NCI-H748 (cell line): ENCODE results near the gene INPP4B.
"Not testable (repeated sequence)": the region's sequence is repeated elsewhere in the genome, so short reads cannot be mapped to it uniquely, and the experiment has no call there.

Experiments
- DNase-seq: peaks from one replicate; lab custom pipeline; 2025; ENCODE audit not compliant: unreplicated experiment; lab: John Stamatoyannopoulos, UW

The INPP4B gene

DNA sequence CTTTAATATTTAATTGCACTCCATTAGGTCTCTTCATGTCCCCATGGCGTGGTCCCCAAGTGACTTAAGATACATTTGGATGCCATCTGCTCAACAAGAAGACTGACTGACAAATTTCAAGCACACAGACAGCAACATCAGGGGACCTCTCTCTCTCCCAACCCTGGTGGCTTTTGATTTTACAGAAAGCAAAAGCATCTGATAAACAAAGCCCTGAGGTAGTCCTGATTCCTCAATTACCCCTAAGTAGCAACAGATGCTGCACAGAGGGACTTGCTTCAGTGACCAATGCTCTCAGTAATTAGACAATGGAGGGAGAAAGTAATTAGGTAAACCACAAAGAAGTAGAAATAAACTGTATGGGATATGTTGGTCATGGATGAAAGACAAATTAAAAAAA lies 426.4 kb downstream of the INPP4B start:
- DNase-seq = no peak

DNA sequence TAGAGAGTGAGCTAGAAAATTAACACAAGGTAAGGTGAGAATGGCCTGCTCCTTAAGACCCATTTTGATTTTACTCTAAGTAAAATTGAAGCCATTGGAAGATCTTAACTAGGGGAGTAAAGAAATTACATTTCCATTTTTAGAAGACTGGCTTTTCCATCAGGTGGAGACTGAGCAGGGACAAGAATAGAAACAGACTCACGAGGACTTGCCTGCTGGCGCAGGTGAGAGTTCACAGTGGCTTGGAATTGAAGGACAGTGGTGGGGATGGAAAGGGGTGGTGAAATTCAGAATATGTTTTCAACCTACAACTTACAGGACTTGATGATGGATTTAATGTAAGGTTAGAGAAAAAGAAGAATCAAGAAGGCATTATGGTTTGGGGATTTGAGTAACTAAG lies 427.4 kb downstream of the INPP4B start:
- DNase-seq = no peak

GRCh38 chr4:142416711-142417275 lies 429.3 kb downstream of the INPP4B start:
- no peak for DNase-seq

DNA sequence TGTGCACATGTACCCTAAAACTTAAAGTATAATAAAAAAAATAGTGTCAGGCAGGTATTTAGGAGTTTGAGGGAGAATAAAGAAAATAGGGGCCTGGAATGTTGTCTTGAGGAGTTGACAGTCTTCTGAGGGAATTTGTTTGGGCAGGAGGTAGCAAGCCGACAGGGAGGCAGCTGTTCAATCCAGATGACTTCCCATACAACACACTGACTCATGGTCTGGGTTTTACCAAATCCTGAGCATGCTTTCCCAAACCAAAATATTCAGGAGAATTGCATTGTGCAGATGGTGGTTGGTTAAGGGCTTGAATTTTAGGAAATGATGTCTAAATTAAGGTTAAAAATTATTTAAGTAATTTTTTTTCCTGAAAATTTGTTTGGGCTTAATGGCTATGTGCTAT lies 430.0 kb downstream of the INPP4B start:
- DNase-seq = no peak

DNA sequence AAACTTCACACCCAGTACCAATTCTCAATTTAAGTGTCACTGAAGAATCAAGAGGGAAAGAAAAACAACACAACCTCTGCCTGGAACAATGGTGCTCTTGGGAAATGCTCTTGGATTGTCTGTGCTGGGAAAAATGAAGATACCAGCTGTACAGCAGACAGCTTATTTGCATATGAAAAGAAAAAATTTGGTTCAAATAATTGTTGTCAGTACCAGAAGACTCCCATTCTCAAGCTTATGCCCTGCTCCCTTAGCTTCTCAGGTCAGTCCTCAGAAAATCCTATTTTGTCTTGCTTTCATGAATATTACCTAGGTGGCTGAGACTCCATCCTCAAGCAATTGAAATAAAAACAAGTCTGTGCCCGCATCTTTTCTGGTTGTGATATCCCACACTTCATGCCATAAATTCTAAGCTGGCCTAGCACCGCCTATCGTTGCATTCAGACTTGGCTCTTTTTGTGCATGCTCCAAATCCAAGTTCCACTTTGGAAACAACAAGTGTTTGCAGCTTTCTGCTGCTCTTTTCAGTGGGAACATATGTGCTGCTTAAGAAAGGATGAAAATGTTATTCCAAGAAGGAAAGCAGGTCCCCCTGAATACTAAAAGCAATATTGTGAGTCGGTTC lies 431.6 kb downstream of the INPP4B start:
- DNase-seq = no peak

DNA sequence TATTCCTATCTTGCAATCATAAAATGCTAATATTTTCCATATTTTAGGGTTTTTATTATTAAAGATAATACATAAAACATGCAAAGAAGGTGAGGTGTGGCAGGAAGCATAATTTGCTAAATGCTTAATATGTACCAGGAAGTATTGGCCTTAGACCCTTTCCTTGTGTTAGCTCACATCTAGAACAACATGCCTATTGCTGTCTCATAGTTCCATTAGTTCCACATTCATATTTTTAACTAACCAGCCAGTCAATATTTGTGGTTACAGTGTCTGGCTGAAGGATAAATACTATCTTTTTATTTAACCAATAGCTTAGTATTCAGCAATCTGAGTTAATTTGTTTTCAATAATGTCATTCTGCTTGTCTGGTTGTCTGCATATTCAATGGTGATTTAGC lies 432.6 kb downstream of the INPP4B start:
- DNase-seq = no peak

DNA sequence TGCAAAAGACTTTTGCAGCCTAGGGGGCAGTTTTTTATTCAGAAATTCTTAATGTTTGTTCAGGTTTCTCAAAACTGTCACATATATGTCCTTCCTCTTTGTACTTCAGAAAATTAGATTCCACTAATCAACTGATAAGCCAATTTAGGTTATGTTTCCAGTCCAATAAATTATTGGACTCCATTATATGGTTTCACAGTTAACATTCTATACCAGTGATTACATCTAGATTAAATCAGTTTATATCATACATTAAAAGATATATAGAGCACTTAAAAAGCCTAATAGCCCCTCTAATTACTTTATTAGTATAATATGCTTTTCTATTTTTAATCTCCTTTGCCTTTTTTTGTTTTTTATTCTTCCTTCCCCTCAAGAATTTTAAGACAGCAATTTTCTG lies 434.1 kb downstream of the INPP4B start:
- DNase-seq = no peak

DNA sequence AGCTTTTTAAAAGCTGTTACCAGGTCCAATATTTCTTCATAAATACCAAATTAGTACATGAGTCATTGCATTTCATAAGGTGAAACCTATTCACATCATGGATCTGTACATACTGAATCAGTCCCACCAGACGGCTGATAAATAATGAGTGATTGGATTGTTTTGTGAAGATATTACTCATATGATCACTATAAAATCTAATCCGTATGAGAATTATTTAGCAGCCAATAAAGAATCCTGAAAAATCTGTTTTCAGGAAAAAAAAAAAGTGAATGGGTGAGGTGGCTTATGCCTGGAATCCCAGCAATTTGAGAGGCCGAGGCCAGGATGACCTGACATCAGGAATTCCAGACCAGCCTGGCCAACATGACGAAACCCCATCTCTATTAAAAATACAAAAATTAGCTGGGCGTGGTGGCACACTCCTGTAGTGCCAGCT lies 438.1 kb downstream of the INPP4B start:
- no peak for DNase-seq

GRCh38 chr4:142407596-142407995 lies 438.5 kb downstream of the INPP4B start:
- no peak for DNase-seq

- DNase-seq = no peak
Measured at GRCh38 chr4:142406917-142407501, 439.1 kb downstream of the INPP4B start.

DNA sequence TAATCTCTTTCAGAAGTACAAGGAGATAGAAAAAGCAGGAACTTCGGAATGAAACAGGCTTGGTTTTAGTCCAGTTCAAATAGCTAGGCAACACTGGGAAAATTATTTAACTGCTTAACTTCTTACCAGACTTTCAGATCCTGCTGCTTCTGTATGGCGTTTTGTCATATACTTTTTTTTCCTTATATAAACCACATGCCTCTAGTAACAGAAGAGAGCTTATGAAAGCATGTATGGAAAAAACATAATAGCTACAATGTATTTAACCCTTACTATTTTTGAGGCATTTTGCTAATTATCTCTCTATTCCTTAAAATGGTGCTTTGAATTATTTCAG lies 439.6 kb downstream of the INPP4B start:
- DNase-seq = no peak

- no peak for DNase-seq
Measured at GRCh38 chr4:142405695-142406498, 440.2 kb downstream of the INPP4B start.

DNA sequence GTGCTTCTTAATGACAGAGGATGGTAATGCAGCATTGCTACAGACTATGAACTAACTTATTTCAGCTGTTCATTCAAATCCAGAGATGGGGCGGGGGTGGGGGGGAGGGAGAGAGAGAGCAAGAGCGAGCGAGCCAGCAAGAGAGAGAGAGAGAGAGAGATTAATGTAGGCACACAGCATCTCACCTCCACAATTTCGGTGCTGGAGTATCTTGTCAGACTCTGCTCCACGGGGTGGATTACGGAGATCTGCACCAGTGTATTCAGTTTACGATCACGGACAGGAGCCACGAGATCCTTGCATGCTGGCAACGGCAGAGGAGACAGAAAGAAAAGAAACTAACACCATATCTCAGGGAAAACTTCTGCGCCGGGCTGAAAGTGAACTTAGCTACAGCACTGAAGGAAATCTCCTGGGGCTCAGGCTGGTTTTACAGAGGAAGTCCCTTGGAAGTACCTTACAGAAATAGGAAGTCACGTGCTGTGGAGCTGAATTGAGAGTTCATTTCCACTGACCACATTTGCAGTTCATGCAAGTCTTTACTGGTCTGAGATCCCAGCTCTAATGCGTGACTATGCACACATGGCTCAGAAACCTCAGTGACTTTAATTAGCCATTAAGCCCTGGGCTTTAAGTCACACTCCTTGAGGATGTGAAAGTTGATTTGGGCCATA lies 440.9 kb downstream of the INPP4B start:
- peak; percentile 1 for DNase-seq

DNA sequence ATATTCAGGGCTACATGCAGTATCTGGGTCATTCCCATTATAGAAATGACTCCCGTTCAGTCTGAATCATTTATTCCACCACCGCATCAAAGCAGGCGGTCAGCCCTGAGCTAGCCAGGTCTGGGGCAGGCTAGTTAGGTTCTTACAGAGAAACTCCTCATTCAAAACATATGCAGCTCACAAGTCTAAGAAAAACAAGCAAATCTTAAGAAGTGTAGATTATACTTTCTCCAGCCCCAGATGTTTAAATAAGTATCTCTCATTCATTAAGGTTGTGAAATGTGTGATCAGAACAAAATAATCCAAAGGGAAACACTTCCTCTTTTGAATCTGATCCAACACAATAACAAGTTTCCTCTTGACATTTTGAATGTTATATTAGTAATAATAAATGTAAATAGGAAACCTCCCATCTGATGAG lies 441.9 kb downstream of the INPP4B start:
- DNase-seq = no peak

- no peak for DNase-seq
Measured at GRCh38 chr4:142402900-142403299, 443.2 kb downstream of the INPP4B start.

DNA sequence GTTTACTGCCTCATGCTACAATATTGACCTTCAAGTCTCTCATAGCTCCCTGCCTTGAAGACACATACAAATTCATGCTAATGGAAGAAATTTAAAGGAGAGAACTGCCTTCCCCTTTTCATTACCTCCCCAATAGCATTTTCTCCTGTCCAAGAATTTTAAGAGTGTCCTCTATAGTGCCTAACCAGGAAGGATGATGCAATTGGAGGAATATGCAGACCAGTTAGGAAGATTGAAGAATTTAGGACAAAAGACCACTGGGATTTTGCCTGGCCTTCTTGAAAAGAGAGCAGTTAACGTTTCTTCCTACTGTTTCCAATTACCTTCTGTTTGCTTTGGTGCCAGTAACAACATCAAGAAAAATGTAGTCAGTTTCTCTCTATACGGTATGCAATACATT lies 443.9 kb downstream of the INPP4B start:
- no peak for DNase-seq

DNA sequence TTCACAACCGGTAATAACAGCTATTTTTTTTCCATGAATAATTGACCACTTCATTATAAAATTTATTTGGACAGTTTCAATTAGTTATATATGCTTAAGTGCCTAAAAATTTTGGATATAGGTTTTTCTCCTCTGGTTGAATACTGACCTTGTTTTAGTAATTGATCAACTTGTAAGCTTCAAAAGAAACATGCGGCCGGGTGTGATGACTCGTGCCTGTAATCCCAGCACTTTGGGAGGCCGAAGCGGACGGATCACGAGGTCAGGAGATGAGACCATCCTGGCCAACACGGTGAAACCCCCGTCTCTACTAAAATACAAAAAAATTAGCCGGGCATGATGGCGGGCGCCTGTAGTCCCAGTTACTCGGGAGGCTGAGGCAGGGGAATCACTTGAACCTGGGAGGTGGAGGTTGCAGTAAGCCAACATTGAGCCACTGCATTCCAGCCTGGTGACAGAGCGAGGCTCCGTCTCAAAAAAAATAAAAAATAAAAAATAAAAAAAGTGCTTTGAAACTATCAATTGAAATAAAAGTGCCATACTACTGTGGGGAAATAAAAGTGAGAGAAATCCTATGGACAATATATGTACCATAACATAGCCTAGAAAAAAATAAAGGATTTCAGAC lies 448.6 kb downstream of the INPP4B start:
- DNase-seq = not testable (repeated sequence)

DNA sequence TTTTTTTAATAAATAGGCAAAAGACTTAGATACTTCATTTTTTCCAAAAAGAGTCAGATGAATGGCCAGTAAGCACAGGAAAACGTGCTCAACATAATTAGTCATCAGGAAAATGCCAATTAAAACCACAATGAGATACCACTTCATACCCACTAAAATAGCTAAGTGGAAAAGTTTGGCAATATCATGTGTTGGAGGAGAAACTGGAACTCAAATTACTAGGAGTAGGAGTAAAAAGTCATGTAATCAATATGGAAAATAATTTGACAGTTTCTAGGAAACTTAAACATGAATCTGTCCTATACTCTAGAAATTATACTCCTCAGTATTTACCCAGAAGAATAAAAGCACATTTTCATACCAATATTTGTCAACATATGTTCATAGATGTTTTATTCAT lies 449.8 kb downstream of the INPP4B start:
- no peak for DNase-seq

DNA sequence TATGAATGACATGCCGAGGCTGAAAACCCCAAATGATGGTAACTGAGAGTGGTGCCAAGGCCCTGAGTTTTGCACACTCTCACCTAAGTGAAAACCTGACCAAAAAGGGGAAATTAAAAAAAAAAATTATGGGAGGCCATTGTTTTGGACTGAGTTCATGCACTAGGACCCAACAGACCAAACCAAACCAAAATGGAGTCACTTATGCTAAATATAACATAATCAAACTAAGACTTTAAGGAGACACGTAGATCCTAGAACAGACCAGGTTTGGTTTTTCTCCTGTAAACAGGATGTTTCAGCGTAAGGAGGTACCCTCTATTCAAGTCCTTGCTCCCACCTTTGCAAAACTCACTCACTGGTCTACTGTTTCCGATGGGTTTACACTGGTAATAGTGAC lies 453.0 kb downstream of the INPP4B start:
- DNase-seq = no peak

- no peak for DNase-seq
Measured at GRCh38 chr4:142386856-142387255, 459.2 kb downstream of the INPP4B start.

- no peak for DNase-seq
Measured at GRCh38 chr4:142386449-142386848, 459.7 kb downstream of the INPP4B start.
